GM13977 (cell line): Measurements from ENCODE around the gene LAMC3.

ENCODE experiments used
- DNase-seq: peaks from one replicate; pipeline ENCODE4 v3.0.0; 2012; ENCODE audit warnings: low spot score
- in situ Hi-C: fragments of 300-500 bp; cut with MboI; formaldehyde crosslinking; loops from one replicate; pipeline ENCODE4 v1.12.0; 2022; ENCODE audit warnings: low sequenced_read_pairs, low pct_unique_long_range_greater_than_20kb, mixed read lengths, inconsistent platforms; ENCODE audit not compliant: unreplicated experiment
- TF ChIP-seq, protein P1 (sequence below): IDR thresholded peaks from 2 replicates; pipeline ENCODE4 v1.5.1; 2012; ENCODE audit warnings: mild to moderate bottlenecking, control low read depth; ENCODE audit not compliant: insufficient read depth; ENCODE audit errors: extremely low read depth, missing control alignments

The LAMC3 gene

DNA sequence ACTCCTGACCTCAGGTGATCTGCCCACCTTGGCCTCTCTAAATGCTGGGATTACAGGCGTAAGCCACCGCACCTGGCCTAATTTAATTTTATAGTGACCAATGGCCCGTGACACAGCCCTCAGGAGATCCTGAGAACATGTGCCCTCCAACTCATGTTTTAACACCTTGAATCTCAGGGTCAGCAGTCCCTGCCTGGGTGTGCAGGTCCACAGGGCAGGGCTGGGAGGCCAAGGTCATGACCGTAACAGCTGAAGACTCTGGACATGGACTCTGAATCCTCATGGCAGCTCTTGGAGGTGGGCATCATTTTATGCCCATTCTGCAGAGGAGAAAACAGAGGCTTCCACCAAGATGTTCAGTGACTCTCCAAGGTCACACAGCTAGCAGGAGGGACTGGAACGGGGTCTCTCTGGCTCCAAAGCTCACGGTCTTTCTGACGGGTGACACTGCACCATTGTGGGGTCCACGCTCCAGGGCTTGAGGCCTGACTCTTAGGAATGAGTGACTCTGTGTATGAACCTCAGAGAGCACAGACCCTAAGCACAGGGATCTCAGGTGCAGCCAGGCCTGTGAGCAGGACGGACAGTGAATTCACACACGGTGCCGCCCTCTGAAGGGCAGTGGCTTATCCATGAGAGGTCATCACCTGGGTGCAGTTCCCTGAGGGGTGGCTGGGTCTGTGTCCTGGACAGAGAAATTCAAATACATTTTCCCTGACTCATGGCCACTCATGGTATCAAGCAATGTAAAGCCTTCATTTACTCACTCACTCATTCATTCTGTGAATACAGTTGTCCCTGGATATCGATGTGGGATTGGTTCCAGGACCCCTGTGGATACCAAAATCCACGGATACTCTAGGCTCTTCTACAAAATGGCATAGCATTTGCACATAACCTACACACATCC is 32.8 kb upstream of the LAMC3 start:
- no peak for DNase-seq
- TF ChIP-seq, protein P1, sequence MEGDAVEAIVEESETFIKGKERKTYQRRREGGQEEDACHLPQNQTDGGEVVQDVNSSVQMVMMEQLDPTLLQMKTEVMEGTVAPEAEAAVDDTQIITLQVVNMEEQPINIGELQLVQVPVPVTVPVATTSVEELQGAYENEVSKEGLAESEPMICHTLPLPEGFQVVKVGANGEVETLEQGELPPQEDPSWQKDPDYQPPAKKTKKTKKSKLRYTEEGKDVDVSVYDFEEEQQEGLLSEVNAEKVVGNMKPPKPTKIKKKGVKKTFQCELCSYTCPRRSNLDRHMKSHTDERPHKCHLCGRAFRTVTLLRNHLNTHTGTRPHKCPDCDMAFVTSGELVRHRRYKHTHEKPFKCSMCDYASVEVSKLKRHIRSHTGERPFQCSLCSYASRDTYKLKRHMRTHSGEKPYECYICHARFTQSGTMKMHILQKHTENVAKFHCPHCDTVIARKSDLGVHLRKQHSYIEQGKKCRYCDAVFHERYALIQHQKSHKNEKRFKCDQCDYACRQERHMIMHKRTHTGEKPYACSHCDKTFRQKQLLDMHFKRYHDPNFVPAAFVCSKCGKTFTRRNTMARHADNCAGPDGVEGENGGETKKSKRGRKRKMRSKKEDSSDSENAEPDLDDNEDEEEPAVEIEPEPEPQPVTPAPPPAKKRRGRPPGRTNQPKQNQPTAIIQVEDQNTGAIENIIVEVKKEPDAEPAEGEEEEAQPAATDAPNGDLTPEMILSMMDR = no peak
- in situ Hi-C loops = no loop called here

DNA sequence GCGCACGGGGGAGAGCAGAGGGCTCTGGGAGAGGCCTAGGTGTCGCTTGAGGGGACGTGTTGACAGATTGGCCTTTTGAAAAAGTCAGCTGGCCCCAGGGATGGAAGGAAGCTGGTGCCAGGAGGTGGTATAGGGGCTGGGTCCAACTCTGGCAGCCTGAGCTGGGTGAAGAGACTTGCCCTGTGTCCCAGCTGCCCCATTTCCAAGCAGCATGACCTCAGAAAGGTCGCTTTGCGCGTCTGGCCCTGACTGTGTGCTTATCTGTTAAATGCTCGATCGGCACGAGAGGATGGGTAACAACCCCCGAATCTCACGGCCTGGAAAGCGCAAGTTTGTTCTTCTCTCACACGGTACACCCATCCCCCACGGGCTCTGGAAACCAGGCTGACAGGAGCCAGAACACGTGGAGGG is 31.2 kb upstream of the LAMC3 start:
- TF ChIP-seq, protein P1 = no peak
- in situ Hi-C loops = no loop called here
- DNase-seq = no peak

DNA sequence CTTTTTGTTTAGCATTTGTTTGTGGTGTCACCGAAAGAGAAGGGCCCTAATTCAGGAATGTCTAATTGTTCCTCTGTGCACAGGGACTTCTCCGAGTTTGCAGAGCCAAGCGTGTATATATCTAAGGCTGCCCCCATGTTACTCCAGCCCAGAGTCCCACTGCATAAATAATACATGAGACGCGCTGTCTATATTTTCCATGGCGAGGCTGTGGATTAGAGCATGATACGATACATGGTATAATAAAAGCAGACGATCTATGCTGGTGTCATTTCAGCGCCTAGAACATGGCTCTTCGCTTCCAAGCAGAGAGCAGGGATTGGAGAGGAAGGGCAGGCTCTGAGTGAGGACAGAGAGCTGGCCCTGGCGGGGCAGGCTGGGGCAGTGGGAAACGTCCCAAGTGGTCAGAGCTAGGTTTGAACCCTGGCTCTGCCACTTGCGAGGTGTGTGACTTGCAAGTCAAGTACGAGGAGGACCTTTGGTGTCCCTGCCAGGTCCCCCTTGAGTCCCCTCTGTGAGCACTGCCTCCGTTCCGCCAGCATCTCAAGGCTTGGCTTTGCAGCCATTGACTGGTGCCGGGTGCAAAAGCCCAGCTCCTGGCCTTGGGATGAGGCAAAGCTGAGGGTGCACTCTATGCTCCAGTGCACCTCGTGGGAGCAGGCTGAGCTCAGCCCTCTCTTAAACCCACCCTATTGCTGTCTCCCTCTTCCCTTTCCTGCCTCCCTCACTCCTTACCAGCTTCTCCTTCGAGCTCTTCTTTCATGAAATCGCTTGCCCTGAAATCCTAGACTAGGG is 29.2 kb upstream of the LAMC3 start:
- DNase-seq = no peak
- in situ Hi-C loops = no loop called here
- TF ChIP-seq, protein P1 = no peak

DNA sequence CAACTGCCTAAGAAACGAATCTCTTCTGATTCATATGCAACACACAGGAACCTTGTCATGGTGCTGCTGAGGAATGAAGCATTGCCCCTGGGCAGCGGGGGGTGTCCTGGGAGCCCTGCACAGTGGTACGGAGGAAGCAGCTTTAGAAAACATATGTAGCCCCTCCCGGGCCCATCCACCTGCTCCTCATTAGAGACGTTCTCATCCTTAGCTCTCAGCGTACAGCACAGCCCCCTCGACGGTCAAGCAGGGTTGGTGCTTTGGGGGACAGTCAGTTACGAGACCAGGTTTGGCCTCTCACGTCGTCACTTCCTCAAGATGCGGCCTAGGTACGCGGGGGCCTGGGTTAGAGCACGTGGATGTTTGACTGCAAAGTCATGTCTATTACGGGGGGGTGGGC is 28.4 kb upstream of the LAMC3 start:
- TF ChIP-seq, protein P1 = no peak
- no peak for DNase-seq
- in situ Hi-C loops = no loop called here

GRCh38 chr9:130981002-130981755 is 27.8 kb upstream of the LAMC3 start:
- no peak for DNase-seq
- TF ChIP-seq, protein P1 = no peak
- in situ Hi-C loops = no loop called here

GRCh38 chr9:130981756-130982137 is 27.2 kb upstream of the LAMC3 start:
- in situ Hi-C loops = no loop called here

More at GRCh38 chr9:130981756-130982137, 27.2 kb upstream of the LAMC3 start:
- DNase-seq = no peak
- TF ChIP-seq, protein P1 = no peak
